Measurements from ENCODE around the gene UMODL1. TPM values are rescaled to one million over a fixed set of nuclear protein-coding genes. Genes with fewer than 3 reads are reported as not detected.

Gene UMODL1
- total and polyA plus RNA-seq, 9 donors, result 0.03 to 0.20 (median 0.04) TPM; not detected in 6

- H3K9me3 ChIP-seq (replicated peaks; ENCODE audit: control insufficient read depth, low read depth, low read length), result no peaks in the 10 kb centered on the region
- WGBS (ENCODE audit: insufficient coverage), result 82% methylated on average over 25 of the region's 26 CpGs
- H3K27ac ChIP-seq (ENCODE audit: low read length), result no peak overlapping the region
- no peak overlapping the region for H3K4me3 ChIP-seq (ENCODE audit: low read length)
- H3K36me3 ChIP-seq (ENCODE audit: control insufficient read depth, insufficient read depth, low read length), result no peaks in the 10 kb centered on the region
- H3K27me3 ChIP-seq (ENCODE audit: control insufficient read depth, insufficient read depth, low read length), result peaks cover 22% of the 10 kb centered on the region
- H3K4me1 ChIP-seq (ENCODE audit: control insufficient read depth, insufficient read depth, low read length), result peaks cover 14% of the 10 kb centered on the region
- DNase-seq, result no peak
These were observed 34.6 kb downstream of the UMODL1 start for GRCh38 chr21:42105476-42106315.

GRCh38 chr21:42106425-42106824, 35.3 kb downstream of the UMODL1 start:
- Histone ChIP-seq H3K9me3 (replicated peaks; ENCODE audit: control insufficient read depth, low read depth, low read length) (no peaks in the 10 kb centered on the region), H3K4me1 (ENCODE audit: control insufficient read depth, insufficient read depth, low read length) (peaks cover 14% of the 10 kb centered on the region), H3K36me3 (ENCODE audit: control insufficient read depth, insufficient read depth, low read length) (no peaks in the 10 kb centered on the region), H3K27me3 (ENCODE audit: control insufficient read depth, insufficient read depth, low read length) (peaks cover 23% of the 10 kb centered on the region), H3K4me3 (ENCODE audit: low read length) (no peak overlapping the region), H3K27ac (ENCODE audit: low read length) (no peak overlapping the region)
- no peak for DNase-seq
- WGBS (ENCODE audit: insufficient coverage), result 71% methylated on average over 13 of the region's 20 CpGs

GRCh38 chr21:42107177-42107880, 36.2 kb downstream of the UMODL1 start:
- Histone ChIP-seq H3K36me3 (ENCODE audit: control insufficient read depth, insufficient read depth, low read length) (no peaks in the 10 kb centered on the region), H3K4me1 (ENCODE audit: control insufficient read depth, insufficient read depth, low read length) (peaks cover 21% of the 10 kb centered on the region), H3K27ac (ENCODE audit: low read length) (no peak overlapping the region), H3K9me3 (replicated peaks; ENCODE audit: control insufficient read depth, low read depth, low read length) (no peaks in the 10 kb centered on the region), H3K27me3 (ENCODE audit: control insufficient read depth, insufficient read depth, low read length) (peaks cover 23% of the 10 kb centered on the region), H3K4me3 (ENCODE audit: low read length) (no peak overlapping the region)
- DNase-seq, result no peak
- 84% methylated on average over 16 of the region's 18 CpGs for WGBS (ENCODE audit: insufficient coverage)

DNA sequence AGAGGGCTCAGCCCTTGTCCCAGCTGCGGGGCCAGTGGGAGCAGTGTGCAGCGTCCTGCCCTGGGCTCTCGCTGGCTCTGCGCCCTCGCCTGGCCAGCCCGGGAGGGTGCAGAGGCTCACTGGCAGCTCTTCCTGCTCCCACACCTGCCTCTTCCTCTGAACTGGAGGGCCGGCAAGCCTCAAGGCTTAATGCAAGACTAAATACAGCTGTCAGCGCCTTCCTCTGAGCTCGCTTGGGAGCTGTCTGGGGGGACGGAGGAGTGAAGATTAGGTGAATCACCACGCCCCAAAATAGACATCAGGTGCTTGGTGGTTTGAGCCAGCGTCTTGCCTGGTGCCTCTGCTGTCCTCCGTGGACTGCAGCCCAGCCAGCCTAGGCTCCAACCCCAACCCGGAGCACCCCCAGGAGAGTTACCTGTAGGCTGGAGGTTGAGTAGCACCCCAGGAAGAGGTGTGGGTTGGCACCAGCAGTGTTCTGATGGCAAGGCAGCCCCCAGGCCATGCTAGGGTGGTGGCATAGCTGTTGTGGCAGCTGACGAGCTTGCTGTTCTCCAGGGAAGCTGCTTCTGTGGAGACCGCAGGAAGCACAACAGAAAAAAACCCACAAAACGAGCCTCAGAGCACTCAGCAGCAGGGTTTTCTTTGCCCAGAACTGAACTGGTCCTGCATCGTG, 36.9 kb downstream of the UMODL1 start:
- no peak overlapping the region for H3K4me3 ChIP-seq (ENCODE audit: low read length)
- DNase-seq, result no peak
- 19% methylated on average over 15 of the region's 18 CpGs for WGBS (ENCODE audit: insufficient coverage)
- no peaks in the 10 kb centered on the region for H3K36me3 ChIP-seq (ENCODE audit: control insufficient read depth, insufficient read depth, low read length)
- H3K27me3 ChIP-seq (ENCODE audit: control insufficient read depth, insufficient read depth, low read length), result peaks cover 18% of the 10 kb centered on the region
- no peak overlapping the region for H3K27ac ChIP-seq (ENCODE audit: low read length)
- peaks cover 28% of the 10 kb centered on the region for H3K4me1 ChIP-seq (ENCODE audit: control insufficient read depth, insufficient read depth, low read length)
- H3K9me3 ChIP-seq (replicated peaks; ENCODE audit: control insufficient read depth, low read depth, low read length), result no peaks in the 10 kb centered on the region

DNA sequence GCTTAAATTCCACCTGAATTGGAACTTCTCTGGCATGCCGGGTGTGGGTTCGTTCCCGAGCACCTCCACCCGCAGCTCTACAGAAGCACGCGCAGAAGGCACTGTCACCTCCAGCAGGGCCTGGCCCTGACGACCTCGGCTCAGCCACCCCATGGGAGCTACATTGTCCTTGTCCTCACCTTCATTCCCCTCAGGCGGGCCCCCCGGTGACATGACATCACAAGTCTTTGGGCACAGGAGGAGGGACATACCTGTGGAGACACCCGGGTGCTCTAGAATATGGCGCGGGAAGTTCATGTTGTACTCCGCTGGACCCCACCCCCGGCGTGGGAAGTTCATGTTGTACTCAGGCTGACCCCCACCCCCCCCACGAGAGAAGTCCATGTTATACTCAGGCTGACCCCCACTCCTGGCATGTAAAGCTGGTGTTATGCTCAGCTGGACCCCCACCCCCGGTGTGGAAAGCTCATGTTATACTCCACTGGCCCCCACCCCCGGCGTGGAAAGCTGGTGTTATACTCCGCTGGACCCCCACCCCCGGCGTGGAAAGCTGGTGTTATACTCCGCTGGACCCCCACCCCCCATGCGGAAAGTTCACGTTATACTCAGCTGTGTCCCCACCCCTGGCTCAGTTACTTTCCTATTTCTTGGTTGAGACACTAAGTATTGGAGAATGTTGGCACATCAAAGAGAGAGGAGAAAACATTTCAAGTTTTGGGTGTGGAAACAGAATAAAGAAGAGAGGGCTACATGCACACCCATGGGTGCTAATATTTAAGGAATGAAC, 37.6 kb downstream of the UMODL1 start:
- Histone ChIP-seq H3K4me3 (ENCODE audit: low read length) (no peak overlapping the region), H3K27me3 (ENCODE audit: control insufficient read depth, insufficient read depth, low read length) (peaks cover 13% of the 10 kb centered on the region), H3K27ac (ENCODE audit: low read length) (no peak overlapping the region), H3K36me3 (ENCODE audit: control insufficient read depth, insufficient read depth, low read length) (no peaks in the 10 kb centered on the region), H3K9me3 (replicated peaks; ENCODE audit: control insufficient read depth, low read depth, low read length) (no peaks in the 10 kb centered on the region), H3K4me1 (ENCODE audit: control insufficient read depth, insufficient read depth, low read length) (peaks cover 35% of the 10 kb centered on the region)
- DNase-seq, result peak; percentile 39
- WGBS (ENCODE audit: insufficient coverage), result 82% methylated on average over 10 of the region's 26 CpGs

- Histone ChIP-seq H3K27ac (ENCODE audit: low read length) (no peak overlapping the region), H3K4me1 (ENCODE audit: control insufficient read depth, insufficient read depth, low read length) (peaks cover 42% of the 10 kb centered on the region), H3K36me3 (ENCODE audit: control insufficient read depth, insufficient read depth, low read length) (no peaks in the 10 kb centered on the region), H3K4me3 (ENCODE audit: low read length) (no peak overlapping the region), H3K9me3 (replicated peaks; ENCODE audit: control insufficient read depth, low read depth, low read length) (no peaks in the 10 kb centered on the region), H3K27me3 (ENCODE audit: control insufficient read depth, insufficient read depth, low read length) (peaks cover 14% of the 10 kb centered on the region)
- DNase-seq, result no peak
- 92% methylated on average over 5 of the region's 14 CpGs for WGBS (ENCODE audit: insufficient coverage)
These were observed 38.4 kb downstream of the UMODL1 start for GRCh38 chr21:42109473-42109872.

DNA sequence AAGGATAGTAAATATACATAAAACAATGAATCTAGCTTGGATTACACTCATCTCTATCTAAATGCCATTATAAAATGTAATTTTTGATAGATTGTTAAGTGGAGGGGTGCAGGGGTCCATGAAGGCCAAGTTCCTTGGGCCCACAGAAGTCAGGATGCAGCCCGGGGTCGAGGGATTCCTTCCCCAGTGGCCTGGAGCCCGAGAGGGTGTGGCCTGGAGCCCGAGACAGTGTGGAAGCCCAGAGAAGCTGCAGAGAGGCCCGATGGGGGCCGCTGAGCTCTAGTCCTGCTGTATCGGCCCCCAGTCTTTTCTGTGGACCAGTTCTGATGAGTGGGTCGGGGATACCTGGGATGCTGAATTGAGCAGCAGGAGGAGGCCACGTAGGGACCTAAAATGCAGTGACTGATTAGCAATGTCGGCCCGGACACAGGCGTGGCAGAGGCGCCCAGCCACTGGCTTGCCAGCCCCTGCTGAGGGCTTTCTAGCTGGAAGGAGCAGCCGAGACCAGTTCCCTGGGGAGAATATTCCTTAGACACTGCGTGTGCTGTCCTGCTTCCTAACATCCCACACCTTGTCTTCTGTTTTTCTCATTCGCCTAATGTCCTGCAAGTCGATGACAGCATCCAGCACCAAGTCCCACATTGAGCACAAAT, 38.9 kb downstream of the UMODL1 start:
- H3K27me3 ChIP-seq (ENCODE audit: control insufficient read depth, insufficient read depth, low read length), result peaks cover 14% of the 10 kb centered on the region
- peak; percentile 32 for DNase-seq
- WGBS (ENCODE audit: insufficient coverage), result 49% methylated on average over 16 of the region's 17 CpGs

GRCh38 chr21:42110691-42111469, 39.8 kb downstream of the UMODL1 start:
- Histone ChIP-seq H3K4me1 (ENCODE audit: control insufficient read depth, insufficient read depth, low read length) (peaks cover 49% of the 10 kb centered on the region), H3K36me3 (ENCODE audit: control insufficient read depth, insufficient read depth, low read length) (no peaks in the 10 kb centered on the region), H3K27ac (ENCODE audit: low read length) (no peak overlapping the region), H3K4me3 (ENCODE audit: low read length) (no peak overlapping the region), H3K9me3 (replicated peaks; ENCODE audit: control insufficient read depth, low read depth, low read length) (no peaks in the 10 kb centered on the region), H3K27me3 (ENCODE audit: control insufficient read depth, insufficient read depth, low read length) (peaks cover 11% of the 10 kb centered on the region)
- DNase-seq, result no peak
- WGBS (ENCODE audit: insufficient coverage), result 75% methylated on average over 19 of the region's 24 CpGs

More for the DNA sequence above, 38.9 kb downstream of the UMODL1 start:
- no peaks in the 10 kb centered on the region for H3K9me3 ChIP-seq (replicated peaks; ENCODE audit: control insufficient read depth, low read depth, low read length)
- peaks cover 47% of the 10 kb centered on the region for H3K4me1 ChIP-seq (ENCODE audit: control insufficient read depth, insufficient read depth, low read length)
- no peak overlapping the region for H3K4me3 ChIP-seq (ENCODE audit: low read length)
- H3K27ac ChIP-seq (ENCODE audit: low read length), result no peak overlapping the region
- H3K36me3 ChIP-seq (ENCODE audit: control insufficient read depth, insufficient read depth, low read length), result no peaks in the 10 kb centered on the region

GRCh38 chr21:42111470-42111743, 40.3 kb downstream of the UMODL1 start:
- no peaks in the 10 kb centered on the region for H3K9me3 ChIP-seq (replicated peaks; ENCODE audit: control insufficient read depth, low read depth, low read length)
- H3K4me3 ChIP-seq (ENCODE audit: low read length), result no peak overlapping the region
- no peak overlapping the region for H3K27ac ChIP-seq (ENCODE audit: low read length)
- DNase-seq, result no peak
- no peaks in the 10 kb centered on the region for H3K36me3 ChIP-seq (ENCODE audit: control insufficient read depth, insufficient read depth, low read length)
- 96% methylated on average over 5 of the region's 8 CpGs for WGBS (ENCODE audit: insufficient coverage)
- H3K4me1 ChIP-seq (ENCODE audit: control insufficient read depth, insufficient read depth, low read length), result peaks cover 49% of the 10 kb centered on the region
- peaks cover 11% of the 10 kb centered on the region for H3K27me3 ChIP-seq (ENCODE audit: control insufficient read depth, insufficient read depth, low read length)

All from muscle of leg (tissue), 11 donors.